ENCODE data around the gene ACTR10. TPM values are rescaled to one million over a fixed set of nuclear protein-coding genes. Genes with fewer than 3 reads are reported as not detected.
A peak's percentile ranks its signal among the peaks of the same experiment; 100 is the strongest.
"Not testable (repeated sequence)": the region's sequence is repeated elsewhere in the genome, so short reads cannot be mapped to it uniquely, and the experiment has no call there.

Gene ACTR10
- total and polyA plus RNA-seq, 4 donors, result 98.0 to 148 (median 136) TPM

DNA sequence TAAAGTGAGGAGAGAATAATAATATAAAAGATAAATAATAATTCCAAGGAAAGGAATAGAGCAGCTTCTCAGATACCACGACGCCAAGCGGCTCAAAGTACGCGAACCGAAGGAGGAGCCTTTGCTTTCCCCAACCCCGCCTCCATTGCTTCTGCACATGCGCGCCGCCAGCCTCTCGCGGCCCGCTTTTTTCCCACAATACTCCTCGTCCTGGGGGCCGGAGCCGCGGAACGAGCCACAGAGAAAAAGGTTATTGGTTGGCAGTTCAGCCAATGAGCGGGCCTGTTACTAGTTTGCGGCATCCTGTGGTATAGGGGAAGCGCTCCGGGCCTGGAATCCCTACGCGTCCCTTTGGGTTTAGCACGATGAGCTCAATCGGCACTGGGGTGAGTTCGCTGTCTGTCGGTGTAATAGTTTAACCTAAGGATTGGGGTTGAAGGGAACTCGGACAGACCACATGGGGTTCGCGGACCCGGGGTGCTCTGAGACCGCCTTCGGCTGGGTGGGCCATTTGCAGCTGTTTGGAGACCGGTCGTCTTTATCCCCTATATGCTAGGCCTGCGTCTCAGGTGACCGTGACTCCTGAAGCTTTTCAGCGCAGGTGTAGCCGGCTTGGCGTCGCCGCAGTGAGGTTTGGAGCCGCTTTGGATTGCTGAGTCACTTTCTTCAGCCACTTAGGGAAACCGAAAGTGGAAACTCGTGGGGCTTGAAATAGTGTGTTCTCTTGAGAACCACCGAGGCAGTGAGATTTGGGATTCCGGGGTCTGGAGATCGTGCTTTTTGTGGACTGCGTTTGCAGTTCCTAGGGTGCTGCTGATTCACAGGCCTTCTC lies 44.8 kb downstream of the ACTR10 start, which contains the start of gene PSMA3:
TSS of gene PSMA3 (plus strand) at position 288 of the 832 bp plus-strand sequence. CDS start at position 366, 78 bp downstream.
- H3K4me3 ChIP-seq (ENCODE audit: low read depth, low read length), result peak within 1 kb of the TSS; percentile 97
- no peaks in the 10 kb centered on the region for H3K27me3 ChIP-seq (ENCODE audit: control insufficient read depth, insufficient read depth, low read length)
- H3K27ac ChIP-seq (ENCODE audit: low read depth, low read length), result peak within 1 kb of the TSS; percentile 97
- H3K4me1 ChIP-seq (ENCODE audit: control insufficient read depth, insufficient read depth, low read length), result peaks cover 5% of the 10 kb centered on the region
- WGBS (ENCODE audit: insufficient coverage), result under 1% methylated on average over 43 of the region's 50 CpGs
- no peaks in the 10 kb centered on the region for H3K9me3 ChIP-seq (ENCODE audit: control insufficient read depth, insufficient read depth, low read length)
- H3K36me3 ChIP-seq (ENCODE audit: control insufficient read depth, insufficient read depth, low read length), result peaks cover 7% of the 10 kb centered on the region
- DNase-seq (ENCODE audit: low read depth in 4 of 6, low spot score in 6 of 6), result peak; percentile 92 to 99 (median 96)

DNA sequence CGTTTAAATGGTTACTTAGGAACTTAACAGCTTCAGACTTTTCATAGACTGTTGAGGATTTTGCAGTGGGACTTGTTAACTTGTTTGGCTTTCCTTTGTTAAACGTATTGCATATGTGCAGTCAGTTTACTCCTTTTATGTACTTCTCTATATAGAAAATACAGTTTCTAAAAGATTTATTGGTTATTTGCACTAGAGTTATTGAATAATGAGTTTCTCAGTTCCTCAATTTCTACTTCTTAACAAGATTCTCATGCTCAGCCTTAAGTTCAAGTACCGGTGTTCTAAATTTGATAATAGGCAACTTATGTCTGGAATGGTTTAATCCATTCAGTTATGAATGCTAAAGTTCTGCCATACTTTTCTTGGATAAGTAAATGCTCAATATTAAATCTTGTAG lies 45.6 kb downstream of the ACTR10 start:
- DNase-seq (ENCODE audit: low read depth in 4 of 6, low spot score in 6 of 6), result peak in 1 of 6 donors; percentile 5
- peaks cover 10% of the 10 kb centered on the region for H3K36me3 ChIP-seq (ENCODE audit: control insufficient read depth, insufficient read depth, low read length)
- H3K27ac ChIP-seq (ENCODE audit: low read depth, low read length), result peak overlapping the region; percentile 97
- peak overlapping the region; percentile 97 for H3K4me3 ChIP-seq (ENCODE audit: low read depth, low read length)
- no CpG with 5 or more reads among the region's 3 CpGs for WGBS (ENCODE audit: insufficient coverage)
- no peaks in the 10 kb centered on the region for H3K9me3 ChIP-seq (ENCODE audit: control insufficient read depth, insufficient read depth, low read length)
- H3K4me1 ChIP-seq (ENCODE audit: control insufficient read depth, insufficient read depth, low read length), result peaks cover 5% of the 10 kb centered on the region
- no peaks in the 10 kb centered on the region for H3K27me3 ChIP-seq (ENCODE audit: control insufficient read depth, insufficient read depth, low read length)

DNA sequence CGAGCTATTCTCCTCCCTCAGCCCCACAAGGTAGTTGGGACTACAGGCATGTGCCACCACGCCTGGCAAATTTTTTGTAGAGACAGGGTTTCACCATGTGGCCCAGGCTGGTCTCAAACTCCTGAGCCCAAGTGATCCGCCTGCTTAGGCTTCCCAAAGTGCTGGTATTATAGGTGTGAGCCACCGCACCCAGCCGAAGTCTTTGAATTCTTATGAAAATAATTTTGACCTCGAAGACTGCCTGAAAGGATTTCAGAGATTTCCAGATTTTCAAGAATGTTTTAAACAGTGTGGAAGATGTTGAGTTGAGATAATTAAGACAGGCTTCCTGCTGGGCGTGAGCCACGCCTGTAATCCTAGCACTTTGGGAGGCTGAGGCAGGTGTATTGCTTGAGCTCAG lies 49.7 kb downstream of the ACTR10 start:
- peaks cover 5% of the 10 kb centered on the region for H3K4me1 ChIP-seq (ENCODE audit: control insufficient read depth, insufficient read depth, low read length)
- H3K27ac ChIP-seq (ENCODE audit: low read depth, low read length), result no peak overlapping the region
- DNase-seq (ENCODE audit: low read depth in 4 of 6, low spot score in 6 of 6), result no peak
- H3K9me3 ChIP-seq (ENCODE audit: control insufficient read depth, insufficient read depth, low read length), result no peaks in the 10 kb centered on the region
- WGBS (ENCODE audit: insufficient coverage), result 93% methylated on average over 8 of the region's 8 CpGs
- peaks cover 30% of the 10 kb centered on the region for H3K36me3 ChIP-seq (ENCODE audit: control insufficient read depth, insufficient read depth, low read length)
- no peaks in the 10 kb centered on the region for H3K27me3 ChIP-seq (ENCODE audit: control insufficient read depth, insufficient read depth, low read length)
- H3K4me3 ChIP-seq (ENCODE audit: low read depth, low read length), result no peak overlapping the region

DNA sequence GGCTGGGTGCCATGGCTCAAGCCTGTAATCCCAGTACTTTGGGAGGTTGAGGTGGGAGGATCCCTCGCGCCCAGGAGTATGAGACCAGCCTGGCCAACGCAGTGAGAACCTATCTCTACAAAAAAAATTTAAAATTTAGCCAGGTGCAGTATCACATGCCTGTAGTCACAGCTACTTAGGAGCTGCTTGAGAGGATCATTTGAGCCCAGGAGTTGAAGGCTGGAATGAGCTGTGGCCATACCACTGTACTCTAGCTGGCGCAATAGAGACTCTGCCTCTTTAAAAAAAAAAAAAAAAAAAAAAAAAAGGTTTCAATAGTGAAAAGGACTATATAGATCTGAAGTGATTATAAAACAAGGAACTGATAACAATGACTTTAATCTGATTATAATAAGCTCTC lies 58.2 kb downstream of the ACTR10 start:
- DNase-seq (ENCODE audit: low read depth in 4 of 6, low spot score in 6 of 6), result no peak
- Histone ChIP-seq H3K4me1 (ENCODE audit: control insufficient read depth, insufficient read depth, low read length) (no peaks in the 10 kb centered on the region), H3K4me3 (ENCODE audit: low read depth, low read length) (no peak overlapping the region), H3K36me3 (ENCODE audit: control insufficient read depth, insufficient read depth, low read length) (peaks cover 48% of the 10 kb centered on the region), H3K27ac (ENCODE audit: low read depth, low read length) (no peak overlapping the region), H3K9me3 (ENCODE audit: control insufficient read depth, insufficient read depth, low read length) (no peaks in the 10 kb centered on the region), H3K27me3 (ENCODE audit: control insufficient read depth, insufficient read depth, low read length) (no peaks in the 10 kb centered on the region)
- no CpG with 5 or more reads among the region's 4 CpGs for WGBS (ENCODE audit: insufficient coverage)

DNA sequence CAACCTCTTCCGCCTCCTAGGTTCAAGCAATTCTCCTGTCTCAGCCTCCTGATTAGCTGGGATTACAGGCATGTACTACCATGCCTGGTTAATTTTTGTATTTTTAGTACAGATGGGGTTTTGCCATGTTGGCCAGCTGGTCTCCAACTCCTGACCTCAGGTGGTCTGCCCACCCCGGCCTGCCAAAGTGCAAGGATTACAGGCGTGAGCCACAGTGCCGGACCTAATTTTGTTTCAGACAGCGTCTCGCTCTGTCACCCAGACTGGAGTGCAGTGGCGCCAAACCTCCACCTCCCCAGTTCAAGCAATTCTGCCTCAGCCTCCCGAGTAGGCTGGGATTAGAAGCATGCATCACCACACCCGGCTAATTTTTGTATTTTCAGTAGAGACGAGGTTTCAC lies 62.1 kb downstream of the ACTR10 start:
- H3K4me3 ChIP-seq (ENCODE audit: low read depth, low read length); H3K27ac ChIP-seq (ENCODE audit: low read depth, low read length); DNase-seq (ENCODE audit: low read depth in 4 of 6, low spot score in 6 of 6); H3K9me3 ChIP-seq (ENCODE audit: control insufficient read depth, insufficient read depth, low read length); H3K4me1 ChIP-seq (ENCODE audit: control insufficient read depth, insufficient read depth, low read length); H3K27me3 ChIP-seq (ENCODE audit: control insufficient read depth, insufficient read depth, low read length): not testable (repeated sequence)
- H3K36me3 ChIP-seq (ENCODE audit: control insufficient read depth, insufficient read depth, low read length), result peaks cover 37% of the 10 kb centered on the region
- 100% methylated on average over 9 of the region's 10 CpGs for WGBS (ENCODE audit: insufficient coverage)

DNA sequence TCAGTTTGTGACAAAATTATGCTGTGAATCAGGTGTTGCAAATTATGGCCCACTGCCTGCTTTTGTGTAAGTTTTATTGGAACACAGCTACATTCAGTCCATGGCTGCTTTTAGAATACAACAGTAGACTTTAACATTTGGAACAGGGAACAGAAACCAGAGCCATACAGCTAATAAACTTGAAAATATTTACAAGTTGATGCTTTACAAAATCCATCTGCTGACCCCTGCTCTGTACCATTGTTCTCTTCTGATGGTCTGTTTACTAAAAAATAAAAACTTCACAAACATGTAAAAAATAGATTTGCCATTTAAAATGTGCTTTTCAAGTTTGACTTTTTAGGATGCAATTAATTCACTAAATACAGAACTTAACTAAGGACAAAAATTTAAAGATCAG lies 65.5 kb downstream of the ACTR10 start:
- Histone ChIP-seq H3K9me3 (ENCODE audit: control insufficient read depth, insufficient read depth, low read length) (no peaks in the 10 kb centered on the region), H3K27ac (ENCODE audit: low read depth, low read length) (no peak overlapping the region), H3K36me3 (ENCODE audit: control insufficient read depth, insufficient read depth, low read length) (peaks cover 43% of the 10 kb centered on the region), H3K27me3 (ENCODE audit: control insufficient read depth, insufficient read depth, low read length) (no peaks in the 10 kb centered on the region), H3K4me1 (ENCODE audit: control insufficient read depth, insufficient read depth, low read length) (no peaks in the 10 kb centered on the region), H3K4me3 (ENCODE audit: low read depth, low read length) (no peak overlapping the region)
- DNase-seq (ENCODE audit: low read depth in 4 of 6, low spot score in 6 of 6), result no peak

DNA sequence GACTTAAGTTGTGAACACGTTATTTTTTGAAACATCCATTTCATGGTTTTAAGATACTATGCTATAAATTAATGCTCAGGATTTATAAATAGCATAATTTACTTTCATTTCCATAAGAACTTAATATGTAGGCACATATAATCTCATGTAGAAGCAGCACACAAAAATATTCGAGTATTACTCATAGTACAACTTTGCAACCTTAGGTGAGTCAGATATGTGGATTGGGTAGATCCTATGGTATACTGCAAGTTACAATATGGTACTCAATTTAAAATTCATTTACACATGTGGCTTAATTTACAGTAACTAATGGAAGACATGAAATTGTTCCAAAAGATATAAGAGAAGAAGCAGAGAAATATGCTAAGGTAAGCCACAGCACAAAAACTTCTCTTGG lies 70.7 kb downstream of the ACTR10 start:
- Histone ChIP-seq H3K4me3 (ENCODE audit: low read depth, low read length) (no peak overlapping the region), H3K4me1 (ENCODE audit: control insufficient read depth, insufficient read depth, low read length) (no peaks in the 10 kb centered on the region), H3K27me3 (ENCODE audit: control insufficient read depth, insufficient read depth, low read length) (no peaks in the 10 kb centered on the region), H3K9me3 (ENCODE audit: control insufficient read depth, insufficient read depth, low read length) (no peaks in the 10 kb centered on the region), H3K36me3 (ENCODE audit: control insufficient read depth, insufficient read depth, low read length) (peaks cover 27% of the 10 kb centered on the region), H3K27ac (ENCODE audit: low read depth, low read length) (no peak overlapping the region)
- no CpG with 5 or more reads among the region's 2 CpGs for WGBS (ENCODE audit: insufficient coverage)
- DNase-seq (ENCODE audit: low read depth in 4 of 6, low spot score in 6 of 6), result no peak

DNA sequence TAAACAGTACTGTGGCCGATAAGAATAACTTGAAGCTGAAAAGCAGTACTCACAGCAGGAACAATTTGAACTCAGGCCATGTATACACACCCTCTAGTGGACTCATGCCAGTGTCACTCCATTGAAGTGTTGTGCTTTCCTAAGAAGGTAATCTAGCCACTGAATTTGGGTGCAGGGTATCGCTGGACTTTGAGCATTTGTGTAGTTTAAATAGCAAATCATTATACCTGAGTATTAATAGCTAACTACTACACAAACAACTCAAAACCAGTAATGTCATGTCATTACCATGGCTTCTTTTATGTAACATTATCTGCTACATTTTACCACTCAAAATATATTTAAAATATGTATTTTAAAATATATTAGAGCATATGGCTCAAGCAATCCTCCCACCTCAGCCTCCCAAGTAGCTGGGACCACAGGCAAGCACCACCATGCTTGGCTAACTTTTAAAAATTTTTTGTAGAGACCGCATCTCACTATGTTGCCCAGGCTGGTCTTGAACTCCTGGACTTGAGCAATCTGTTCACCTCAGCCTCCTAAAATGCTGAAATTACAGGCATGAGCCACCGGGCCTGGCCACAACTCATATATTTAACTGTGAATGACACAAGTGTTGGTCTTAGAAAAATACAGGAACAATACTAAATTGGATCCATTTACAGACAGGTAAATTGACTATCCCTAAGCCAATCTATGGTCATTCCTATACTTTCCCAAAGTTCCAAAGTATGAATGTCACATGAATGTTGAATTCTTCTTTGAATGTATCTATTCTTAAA lies 72.8 kb downstream of the ACTR10 start:
- no peaks in the 10 kb centered on the region for H3K4me1 ChIP-seq (ENCODE audit: control insufficient read depth, insufficient read depth, low read length)
- no peak overlapping the region for H3K27ac ChIP-seq (ENCODE audit: low read depth, low read length)
- 100% methylated on average over 1 of the region's 4 CpGs for WGBS (ENCODE audit: insufficient coverage)
- peaks cover 30% of the 10 kb centered on the region for H3K36me3 ChIP-seq (ENCODE audit: control insufficient read depth, insufficient read depth, low read length)
- peak in 1 of 6 donors; percentile 28 for DNase-seq (ENCODE audit: low read depth in 4 of 6, low spot score in 6 of 6)
- no peaks in the 10 kb centered on the region for H3K9me3 ChIP-seq (ENCODE audit: control insufficient read depth, insufficient read depth, low read length)
- no peaks in the 10 kb centered on the region for H3K27me3 ChIP-seq (ENCODE audit: control insufficient read depth, insufficient read depth, low read length)
- no peak overlapping the region for H3K4me3 ChIP-seq (ENCODE audit: low read depth, low read length)

DNA sequence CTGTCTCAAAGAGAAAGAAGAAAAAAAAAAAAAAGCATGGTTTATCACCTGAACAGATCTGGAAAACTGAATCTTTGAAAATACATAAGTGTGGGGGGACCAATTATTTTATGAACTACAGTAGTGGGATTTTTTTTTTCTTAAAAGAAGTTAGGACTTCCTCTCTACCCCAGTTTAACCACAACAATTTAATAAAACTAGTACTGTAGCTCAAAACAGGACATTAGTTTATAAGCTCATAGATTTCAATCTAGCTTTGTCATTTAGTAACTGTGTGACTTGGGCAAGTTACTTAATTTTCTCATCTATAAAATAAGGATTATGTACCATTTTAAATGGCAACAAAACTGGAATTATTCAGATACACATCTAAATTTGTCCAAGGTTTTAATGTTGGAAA lies 74.9 kb downstream of the ACTR10 start:
- Histone ChIP-seq H3K9me3 (ENCODE audit: control insufficient read depth, insufficient read depth, low read length) (no peaks in the 10 kb centered on the region), H3K36me3 (ENCODE audit: control insufficient read depth, insufficient read depth, low read length) (peaks cover 30% of the 10 kb centered on the region), H3K4me1 (ENCODE audit: control insufficient read depth, insufficient read depth, low read length) (no peaks in the 10 kb centered on the region), H3K27ac (ENCODE audit: low read depth, low read length) (no peak overlapping the region), H3K4me3 (ENCODE audit: low read depth, low read length) (no peak overlapping the region), H3K27me3 (ENCODE audit: control insufficient read depth, insufficient read depth, low read length) (no peaks in the 10 kb centered on the region)
- no peak for DNase-seq (ENCODE audit: low read depth in 4 of 6, low spot score in 6 of 6)
